GM21367 (cell line): ENCODE results near the gene FNDC1.

Experiments used
- ATAC-seq: cut with Tn5 transposase; IDR thresholded peaks from one replicate; pipeline ENCODE4 v1.9.1; 2021; ENCODE audit not compliant: unreplicated experiment

The FNDC1 gene

GRCh38 chr6:159203304-159204005 is 34.3 kb downstream of the FNDC1 start:
- ATAC-seq = no peak

GRCh38 chr6:159204605-159205004 is 35.4 kb downstream of the FNDC1 start:
- ATAC-seq = no peak

GRCh38 chr6:159212028-159212427 is 42.8 kb downstream of the FNDC1 start:
- no peak for ATAC-seq

DNA sequence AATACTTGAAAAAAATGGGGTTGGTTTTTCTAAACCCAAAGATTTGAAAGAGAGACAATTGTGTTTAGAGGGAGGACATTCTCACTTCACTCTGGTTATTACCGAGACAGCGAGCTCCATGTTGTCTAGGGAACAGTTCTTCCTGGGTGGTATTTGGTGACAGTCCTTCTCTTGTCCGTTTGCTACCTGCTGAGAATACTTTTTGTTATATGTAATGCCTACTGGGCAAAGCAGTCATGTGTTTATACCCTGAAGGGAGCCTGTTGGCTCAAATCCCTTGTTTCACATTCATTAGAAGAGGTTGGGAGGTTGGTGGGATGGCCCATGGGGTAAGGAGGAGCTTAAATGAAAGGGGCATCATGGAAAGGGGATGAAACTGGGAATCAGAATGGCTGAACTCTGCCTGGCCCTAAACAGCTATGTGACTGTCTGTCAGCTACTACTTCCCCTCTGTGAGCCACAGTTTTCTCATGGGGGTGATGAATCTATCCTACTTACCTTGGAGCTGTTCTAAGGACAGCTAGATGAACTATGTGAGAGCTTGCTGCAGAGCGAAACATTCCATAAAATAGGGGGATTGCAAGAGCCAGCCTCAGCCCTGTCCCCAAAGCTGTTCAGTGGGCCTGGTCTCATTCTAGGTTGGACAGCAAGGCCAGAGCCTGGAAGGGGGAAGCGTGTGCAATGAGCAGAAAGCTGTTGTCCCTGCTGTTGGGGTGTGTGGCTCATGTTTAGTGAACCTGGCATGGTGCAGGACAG is 43.5 kb downstream of the FNDC1 start:
- ATAC-seq = no peak

GRCh38 chr6:159213405-159213804 is 44.2 kb downstream of the FNDC1 start:
- ATAC-seq = no peak

DNA sequence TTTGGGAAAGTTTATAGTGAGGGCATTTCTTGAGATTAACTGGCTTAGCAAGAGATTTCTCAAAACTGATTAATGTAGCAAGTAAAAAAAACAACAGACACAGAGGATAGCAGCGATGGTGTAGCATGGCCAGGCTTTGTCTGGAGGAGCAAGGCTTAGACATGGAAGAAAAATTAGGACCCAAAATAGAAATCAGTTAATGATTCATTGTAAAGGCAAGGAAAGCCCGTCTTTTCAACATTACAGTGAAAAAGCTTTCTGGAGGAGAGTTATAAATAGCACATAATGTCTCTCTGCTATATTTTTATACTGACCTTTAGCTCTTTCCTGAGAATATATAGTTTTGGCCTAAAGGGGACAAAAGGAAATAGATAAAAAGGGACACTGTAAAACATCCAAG is 45.1 kb downstream of the FNDC1 start:
- no peak for ATAC-seq

GRCh38 chr6:159217595-159218275 is 48.5 kb downstream of the FNDC1 start:
- ATAC-seq = peak; percentile 69

GRCh38 chr6:159220093-159220492 is 50.9 kb downstream of the FNDC1 start:
- no peak for ATAC-seq

DNA sequence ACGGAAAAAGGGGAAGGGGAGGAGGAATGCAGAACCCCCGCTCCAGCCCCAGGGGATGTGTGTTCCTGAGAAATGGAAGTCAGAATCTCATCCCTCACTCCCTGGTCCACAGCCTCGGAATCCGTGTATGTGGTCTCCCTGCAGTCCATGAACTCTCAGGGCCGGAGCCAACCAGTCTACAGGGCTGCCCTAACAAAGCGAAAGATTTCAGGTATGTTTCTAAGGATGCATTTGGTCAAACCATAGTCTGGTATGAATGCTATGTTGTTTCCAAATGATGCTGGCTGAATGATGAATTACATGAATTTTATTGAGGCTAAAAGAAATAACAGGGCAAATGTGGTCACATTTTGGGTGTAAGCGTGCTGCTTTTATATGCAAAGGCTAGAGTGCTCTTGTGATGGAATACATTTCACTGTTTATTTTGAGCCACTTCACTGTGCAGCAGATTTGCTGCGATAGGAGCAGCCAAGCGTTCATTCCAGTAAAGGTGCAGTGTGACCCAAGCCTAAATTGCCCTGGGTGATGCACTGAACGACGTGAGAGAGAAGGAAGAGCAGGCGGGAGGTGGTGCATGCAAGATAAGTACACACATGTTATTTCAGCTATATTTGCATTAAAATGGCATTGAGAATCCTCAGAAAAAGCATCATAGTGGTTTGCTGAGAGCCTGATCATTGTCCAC is 52.4 kb downstream of the FNDC1 start:
- no peak for ATAC-seq

DNA sequence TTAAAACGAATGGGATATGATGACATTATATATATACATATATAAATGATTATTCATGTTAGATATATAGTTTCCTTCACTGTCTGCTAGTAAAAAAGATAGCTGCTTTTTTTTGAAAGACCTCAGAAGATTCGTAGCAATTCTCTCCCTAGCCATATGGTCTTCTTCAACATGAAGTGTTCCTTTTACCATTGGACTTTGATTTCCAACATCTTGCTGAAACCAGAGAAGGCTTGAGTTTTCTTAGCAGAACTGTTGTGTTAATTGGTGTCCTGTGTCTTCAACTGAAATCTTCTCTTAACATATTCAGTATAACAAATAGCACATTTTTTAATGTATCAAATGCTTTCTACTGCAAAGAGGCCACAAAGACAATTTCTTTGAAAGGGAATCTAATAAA is 55.3 kb downstream of the FNDC1 start:
- no peak for ATAC-seq

- no peak for ATAC-seq
Observed at GRCh38 chr6:159229651-159230051, 60.5 kb downstream of the FNDC1 start.

GRCh38 chr6:159232106-159232645 is 63.0 kb downstream of the FNDC1 start:
- ATAC-seq = no peak

DNA sequence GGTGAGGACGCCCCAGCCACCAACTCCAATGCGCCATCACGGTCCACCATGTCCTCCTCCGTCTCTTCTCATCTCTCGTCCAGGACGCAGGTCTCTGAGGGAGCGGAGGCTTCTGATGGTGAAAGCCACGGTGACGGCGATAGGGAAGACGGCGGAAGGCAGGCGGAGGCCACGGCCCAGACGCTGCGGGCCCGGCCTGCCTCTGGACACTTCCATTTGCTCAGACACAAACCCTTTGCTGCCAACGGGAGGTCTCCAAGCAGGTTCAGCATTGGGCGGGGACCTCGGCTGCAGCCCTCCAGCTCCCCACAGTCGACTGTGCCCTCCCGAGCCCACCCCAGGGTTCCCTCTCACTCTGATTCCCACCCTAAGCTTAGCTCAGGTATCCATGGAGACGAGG is 63.6 kb downstream of the FNDC1 start:
- no peak for ATAC-seq

DNA sequence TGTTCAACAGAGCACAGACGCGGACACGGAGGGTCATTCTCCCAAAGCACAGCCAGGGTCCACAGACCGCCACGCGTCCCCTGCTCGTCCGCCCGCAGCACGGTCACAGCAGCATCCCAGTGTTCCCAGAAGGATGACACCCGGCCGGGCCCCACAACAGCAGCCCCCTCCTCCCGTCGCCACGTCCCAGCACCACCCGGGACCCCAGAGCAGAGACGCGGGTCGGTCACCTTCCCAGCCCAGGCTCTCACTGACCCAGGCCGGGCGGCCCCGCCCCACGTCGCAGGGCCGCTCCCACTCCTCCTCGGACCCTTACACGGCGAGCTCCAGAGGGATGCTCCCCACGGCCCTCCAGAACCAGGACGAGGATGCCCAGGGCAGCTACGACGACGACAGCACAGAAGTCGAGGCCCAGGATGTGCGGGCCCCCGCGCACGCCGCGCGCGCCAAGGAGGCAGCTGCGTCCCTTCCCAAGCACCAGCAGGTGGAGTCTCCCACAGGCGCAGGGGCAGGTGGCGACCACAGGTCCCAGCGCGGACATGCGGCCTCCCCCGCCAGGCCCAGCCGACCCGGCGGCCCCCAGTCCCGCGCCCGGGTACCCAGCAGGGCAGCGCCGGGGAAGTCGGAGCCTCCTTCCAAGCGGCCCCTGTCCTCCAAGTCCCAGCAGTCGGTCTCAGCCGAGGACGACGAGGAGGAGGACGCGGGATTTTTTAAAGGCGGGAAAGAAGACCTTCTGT is 64.3 kb downstream of the FNDC1 start:
- no peak for ATAC-seq

DNA sequence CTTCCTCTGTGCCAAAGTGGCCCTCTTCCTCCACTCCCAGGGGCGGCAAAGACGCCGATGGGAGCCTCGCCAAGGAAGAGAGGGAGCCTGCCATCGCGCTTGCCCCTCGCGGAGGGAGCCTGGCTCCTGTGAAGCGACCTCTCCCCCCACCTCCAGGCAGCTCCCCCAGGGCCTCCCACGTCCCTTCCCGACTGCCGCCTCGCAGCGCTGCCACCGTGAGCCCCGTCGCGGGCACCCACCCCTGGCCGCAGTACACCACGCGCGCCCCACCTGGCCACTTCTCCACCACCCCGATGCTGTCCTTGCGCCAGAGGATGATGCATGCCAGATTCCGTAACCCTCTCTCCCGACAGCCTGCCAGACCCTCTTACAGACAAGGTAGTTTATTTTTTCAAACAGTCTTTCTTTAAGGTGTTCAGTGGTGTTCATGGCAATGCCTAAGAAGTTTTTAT is 64.9 kb downstream of the FNDC1 start:
- ATAC-seq = no peak

- ATAC-seq = no peak
Observed at GRCh38 chr6:159238920-159239558, 69.8 kb downstream of the FNDC1 start.

DNA sequence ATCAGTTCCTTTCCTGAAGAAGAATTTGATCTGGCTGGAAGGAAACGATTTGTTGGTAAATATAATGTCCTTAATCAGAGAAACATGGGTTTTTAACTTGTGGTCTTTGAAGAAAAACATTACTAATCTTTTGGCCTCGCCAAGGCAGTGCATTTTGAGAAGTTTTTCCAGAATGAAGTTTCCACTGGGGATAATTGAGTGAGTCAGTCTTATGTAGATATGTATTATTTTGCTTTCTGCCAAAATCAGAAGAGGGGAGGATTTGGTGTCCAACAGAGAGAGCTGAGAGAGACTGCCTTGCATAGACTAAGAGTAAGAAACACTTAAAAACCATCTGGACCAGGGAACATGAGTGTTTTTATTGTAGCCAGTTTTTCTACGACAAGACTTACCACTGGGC is 79.9 kb downstream of the FNDC1 start:
- ATAC-seq = no peak

- ATAC-seq = no peak
Observed at GRCh38 chr6:159249752-159250151, 80.6 kb downstream of the FNDC1 start.

DNA sequence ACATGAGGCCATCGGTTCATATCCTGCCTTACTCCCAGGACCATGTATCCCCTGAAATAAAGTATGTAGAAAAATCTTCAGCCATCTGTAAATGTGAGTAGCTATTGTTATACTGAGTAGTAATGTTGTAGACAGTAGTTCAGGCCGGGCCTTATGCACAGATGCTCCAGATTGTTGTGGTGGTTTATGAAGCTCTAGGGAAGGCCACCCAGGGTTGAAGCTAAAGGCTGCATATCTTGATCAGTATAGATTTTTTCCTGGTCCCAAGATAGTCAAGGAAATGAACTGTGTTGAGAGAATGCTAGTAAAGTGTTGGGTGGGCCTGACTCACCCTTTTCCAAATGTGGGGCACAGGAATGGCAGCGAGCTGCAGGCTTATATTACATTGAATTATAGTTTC is 81.4 kb downstream of the FNDC1 start:
- ATAC-seq = no peak

DNA sequence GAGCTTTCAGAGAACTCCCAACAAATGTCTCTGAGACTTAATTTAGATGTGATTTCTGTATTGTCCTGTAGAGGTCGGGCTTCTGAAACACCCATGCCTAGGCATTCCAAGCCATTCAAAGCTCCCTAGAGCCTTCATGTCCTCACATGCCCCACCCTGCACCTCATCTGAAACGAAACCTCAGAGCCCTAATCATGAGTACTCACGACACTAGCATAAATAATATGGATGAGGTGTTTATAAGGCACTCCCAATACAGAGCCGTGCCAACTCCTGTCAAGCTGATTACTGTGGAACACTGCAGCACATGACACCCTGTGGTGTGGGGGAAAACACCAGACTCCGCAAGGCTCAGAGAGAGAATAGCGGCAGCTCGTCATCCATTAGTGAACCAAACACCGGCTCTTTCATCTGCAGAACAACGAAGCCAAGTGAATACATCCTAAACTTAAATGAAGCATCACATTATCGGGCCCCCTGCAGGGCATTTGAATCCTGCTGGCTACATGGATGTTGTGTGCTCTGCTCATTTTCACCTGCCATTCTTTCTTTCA is 83.8 kb downstream of the FNDC1 start:
- ATAC-seq = peak; percentile 80
